GM12872 (cell line): Measurements from ENCODE around the gene FBXO34.

Experiments used
- CTCF ChIP-seq: IDR thresholded peaks from 3 replicates; pipeline ENCODE4 v1.5.1; 2011; ENCODE audit warnings: low read depth, mild to moderate bottlenecking, low read length, moderate library complexity; ENCODE audit not compliant: insufficient read depth

FBXO34 gene

GRCh38 chr14:55272387-55272786, 1.2 kb downstream of the FBXO34 start:
- no peak for TF ChIP-seq CTCF

- TF ChIP-seq CTCF, result no peak
Measured at GRCh38 chr14:55272922-55273321, 1.7 kb downstream of the FBXO34 start.

- no peak for TF ChIP-seq CTCF
Measured at GRCh38 chr14:55274146-55274545, 2.9 kb downstream of the FBXO34 start.

GRCh38 chr14:55274751-55275150, 3.5 kb downstream of the FBXO34 start:
- TF ChIP-seq CTCF, result no peak

GRCh38 chr14:55276736-55277135, 5.5 kb downstream of the FBXO34 start:
- no peak for TF ChIP-seq CTCF

GRCh38 chr14:55277972-55278740, 6.9 kb downstream of the FBXO34 start:
- TF ChIP-seq CTCF, result no peak

DNA sequence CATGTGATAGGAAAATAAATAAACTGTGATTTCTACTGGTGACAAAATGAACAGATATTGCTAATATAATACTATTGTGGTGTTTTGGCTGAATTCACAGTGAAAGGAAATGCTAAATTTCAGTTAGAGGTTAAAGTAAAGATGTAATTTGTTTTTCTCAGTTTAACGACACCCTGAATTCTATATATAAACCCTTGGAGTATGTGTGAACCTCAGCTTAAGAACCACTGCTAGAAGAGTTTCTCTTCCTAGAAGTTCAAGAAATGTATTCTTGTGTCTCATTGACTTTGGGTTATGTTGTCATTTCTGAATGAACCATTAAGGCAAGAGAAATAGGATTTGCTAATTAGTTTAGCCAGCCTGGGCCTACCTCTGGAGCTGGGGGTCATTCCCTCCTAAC, 8.2 kb downstream of the FBXO34 start:
- no peak for TF ChIP-seq CTCF

DNA sequence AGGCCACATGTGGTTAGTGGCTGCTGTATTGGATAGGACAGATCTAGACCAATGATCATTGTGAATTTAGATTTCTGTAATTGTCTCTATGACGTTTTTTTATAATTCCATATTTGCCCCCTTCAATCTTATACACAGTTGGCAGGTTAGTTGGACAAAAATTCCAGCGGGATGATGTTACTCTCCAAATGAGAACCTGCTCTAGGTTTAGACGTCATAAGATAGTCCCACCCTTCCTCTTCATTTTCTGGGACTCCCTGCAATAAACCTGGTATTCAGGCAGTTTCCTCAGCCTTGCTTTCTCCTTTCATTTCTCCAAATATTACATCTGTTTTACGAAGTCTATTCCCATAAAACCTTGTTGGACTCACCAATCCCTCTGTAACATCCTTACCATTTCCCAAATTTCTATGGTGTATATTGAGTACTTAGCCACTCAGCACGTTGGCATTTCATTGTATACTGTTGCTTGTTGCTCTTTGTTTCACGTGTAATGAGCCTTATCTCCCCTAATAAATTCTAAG, 10.2 kb downstream of the FBXO34 start:
- no peak for TF ChIP-seq CTCF
